SU-DHL-6 (cell line): ENCODE data around the gene BSND.

ENCODE experiments used
- H2AFZ ChIP-seq: fragments of 200-600 bp; sonication (generic); 2 replicates; pipeline ENCODE4 v1.6.1; 2014; ENCODE audit warnings: low read depth, mild to moderate bottlenecking, moderate library complexity, mixed read lengths, antibody characterized with exemption, low read length; ENCODE audit not compliant: severe bottlenecking
- H3F3A ChIP-seq: fragments of 200-600 bp; shearing (Covaris generic); 2 replicates; pipeline ENCODE4 v1.6.0; 2016; ENCODE audit warnings: antibody characterized with exemption, mild to moderate bottlenecking; ENCODE audit not compliant: insufficient read depth
- H3K27ac ChIP-seq: fragments of 200-600 bp; sonication (generic); 2 replicates; pipeline ENCODE4 v1.5.1; 2016; ENCODE audit warnings: low read depth, mild to moderate bottlenecking, low read length, moderate library complexity, mixed read lengths
- H3K27me3 ChIP-seq: fragments of 200-600 bp; sonication (generic), shearing (Covaris generic); 2 replicates; pipeline ENCODE4 v1.6.0; 2014; ENCODE audit warnings: mild to moderate bottlenecking, low read length
- H3K36me3 ChIP-seq: fragments of 200-600 bp; sonication (generic); 2 replicates; pipeline ENCODE4 v1.6.1; 2014; ENCODE audit warnings: mild to moderate bottlenecking, low read length, mixed read lengths
- H3K4me2 ChIP-seq: fragments of 300-600, 200-600 bp; shearing (Covaris generic), sonication (generic); 2 replicates; pipeline ENCODE4 v1.6.0; 2014; ENCODE audit warnings: low read length, low read depth, mild to moderate bottlenecking; ENCODE audit not compliant: poor library complexity, severe bottlenecking
- H3K4me3 ChIP-seq: fragments of 200-600 bp; sonication (generic); 2 replicates; pipeline ENCODE4 v1.5.1; 2014; ENCODE audit warnings: antibody characterized with exemption, low read length, mild to moderate bottlenecking, mixed read lengths; ENCODE audit not compliant: insufficient read depth, poor library complexity, severe bottlenecking
- H3K79me2 ChIP-seq: fragments of 200-600 bp; sonication (generic); 2 replicates; pipeline ENCODE4 v1.6.1; 2014; ENCODE audit warnings: mild to moderate bottlenecking, low read length, moderate library complexity; ENCODE audit not compliant: insufficient read depth
- H3K9ac ChIP-seq: fragments of 200-600 bp; sonication (generic); 2 replicates; pipeline ENCODE4 v1.7.0; 2014; ENCODE audit warnings: mild to moderate bottlenecking, low read length
- H3K9me2 ChIP-seq: fragments of 200-600 bp; sonication (generic); replicated peaks from 2 replicates; pipeline ENCODE4 v1.6.1; 2014; ENCODE audit warnings: low read length; ENCODE audit not compliant: insufficient read depth
- H3K9me3 ChIP-seq: fragments of 200-600 bp; sonication (generic); 2 replicates; pipeline ENCODE4 v1.6.1; 2014; ENCODE audit warnings: low read length, mixed read lengths; ENCODE audit not compliant: insufficient read depth
- H4K20me1 ChIP-seq: fragments of 200-600 bp; sonication (generic); 2 replicates; pipeline ENCODE4 v1.6.1; 2014; ENCODE audit warnings: low read depth, mild to moderate bottlenecking, antibody characterized with exemption, low read length, moderate library complexity, mixed read lengths
- CTCF ChIP-seq: fragments of 200-600 bp; sonication (generic); IDR thresholded peaks from one replicate; pipeline ENCODE4 v1.5.1; 2017; ENCODE audit warnings: antibody characterized with exemption, mild to moderate bottlenecking, low read length, moderate library complexity; ENCODE audit not compliant: insufficient read depth, poor library complexity, severe bottlenecking
- EZH2phosphoT487 ChIP-seq: fragments of 200-600 bp; sonication (generic), shearing (Covaris generic); conservative IDR thresholded peaks from 2 replicates; pipeline ENCODE4 v1.6.1; 2018; ENCODE audit warnings: mild to moderate bottlenecking, antibody characterized with exemption, low read length, moderate library complexity, mixed read lengths

Gene BSND

GRCh38 chr1:55012661-55013060 lies 13.9 kb downstream of the BSND start:
- Histone ChIP-seq H3K9ac (no peak overlapping the region), H3K36me3 (no peaks in the 10 kb centered on the region), H3K9me2 (no peaks in the 10 kb centered on the region), H3K4me2 (no peak overlapping the region), H3F3A (no peaks in the 10 kb centered on the region), H2AFZ (no peak overlapping the region), H3K27me3 (no peaks in the 10 kb centered on the region), H3K4me3 (no peak overlapping the region), H3K9me3 (no peaks in the 10 kb centered on the region), H4K20me1 (no peaks in the 10 kb centered on the region), H3K79me2 (no peaks in the 10 kb centered on the region), H3K27ac (no peak overlapping the region)
- TF ChIP-seq CTCF, result no peak
- no peak for TF ChIP-seq EZH2phosphoT487

DNA sequence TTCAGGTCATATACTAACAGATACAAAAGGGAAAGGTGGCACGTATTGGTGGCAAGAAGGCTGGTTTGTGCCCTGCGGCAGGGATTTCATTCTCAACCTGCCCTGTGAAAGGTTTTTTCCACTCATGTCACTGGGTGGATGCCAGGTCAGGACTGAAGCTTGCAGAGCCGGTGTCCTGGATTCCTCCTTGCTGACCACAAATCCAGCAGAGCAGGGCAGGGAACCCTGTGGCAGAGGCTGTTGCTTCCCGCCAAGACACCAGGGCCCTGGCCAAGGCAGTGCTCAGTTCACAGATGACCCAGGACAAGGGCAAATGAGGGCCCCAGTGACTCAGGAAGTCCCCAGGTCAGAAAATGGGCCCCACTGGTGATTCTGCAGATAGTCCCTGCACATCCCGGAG lies 16.4 kb downstream of the BSND start:
- H3K4me2 ChIP-seq, result no peak overlapping the region
- H3K4me3 ChIP-seq, result no peak overlapping the region
- TF ChIP-seq EZH2phosphoT487 (no peak), CTCF (no peak)
- H2AFZ ChIP-seq, result no peak overlapping the region
- no peaks in the 10 kb centered on the region for H3K9me2 ChIP-seq
- no peaks in the 10 kb centered on the region for H3K36me3 ChIP-seq
- no peak overlapping the region for H3K27ac ChIP-seq
- no peaks in the 10 kb centered on the region for H4K20me1 ChIP-seq
- no peaks in the 10 kb centered on the region for H3K27me3 ChIP-seq
- no peak overlapping the region for H3K9ac ChIP-seq
- no peaks in the 10 kb centered on the region for H3K9me3 ChIP-seq
- no peaks in the 10 kb centered on the region for H3K79me2 ChIP-seq
- no peaks in the 10 kb centered on the region for H3F3A ChIP-seq

DNA sequence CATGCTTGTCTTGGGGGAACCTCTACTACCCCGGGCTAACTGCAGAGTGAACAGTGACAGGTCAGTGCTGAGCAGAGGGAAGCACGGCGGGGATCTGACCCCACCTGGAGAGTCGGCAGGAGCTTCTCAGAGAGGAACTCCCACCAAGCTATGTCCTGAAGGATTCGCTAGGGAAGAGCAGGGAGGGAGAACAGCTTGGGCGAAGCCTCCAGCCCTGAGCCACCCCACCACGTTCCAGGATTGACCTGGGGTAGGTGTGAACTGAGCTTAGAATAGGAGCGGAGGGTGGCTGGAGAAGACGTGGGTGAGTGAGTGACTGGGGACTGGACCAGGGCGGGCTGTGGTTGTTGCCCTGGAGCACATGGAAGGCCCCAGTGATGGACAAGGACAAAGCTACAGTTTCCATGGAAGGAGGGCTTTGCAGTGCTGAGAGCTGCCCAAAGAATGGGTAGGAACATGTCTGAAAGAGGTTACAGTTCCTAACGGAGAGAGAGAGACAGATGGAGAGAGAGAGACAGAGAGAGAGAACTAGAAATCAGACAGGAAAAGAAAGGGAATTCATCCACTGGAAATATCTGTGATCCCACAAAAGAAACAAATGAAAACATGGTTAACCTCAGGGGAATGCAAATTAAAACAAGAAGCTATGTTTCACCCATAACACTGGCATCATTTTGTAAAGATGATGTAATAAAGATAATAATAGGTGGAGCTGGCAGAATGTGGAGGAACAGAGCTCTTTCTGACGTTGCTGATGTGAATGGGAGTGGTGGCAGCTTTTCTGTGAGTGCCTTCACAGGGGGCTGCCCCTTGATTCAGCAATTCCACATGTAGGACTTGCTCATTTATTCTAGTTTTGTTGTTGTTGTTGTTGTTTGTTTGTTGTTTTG lies 17.2 kb downstream of the BSND start:
- H3K9ac ChIP-seq, result no peak overlapping the region
- no peaks in the 10 kb centered on the region for H4K20me1 ChIP-seq
- H3K27me3 ChIP-seq, result no peaks in the 10 kb centered on the region
- no peaks in the 10 kb centered on the region for H3K79me2 ChIP-seq
- no peak overlapping the region for H3K4me2 ChIP-seq
- H3K36me3 ChIP-seq, result no peaks in the 10 kb centered on the region
- H3F3A ChIP-seq, result no peaks in the 10 kb centered on the region
- no peak overlapping the region for H3K27ac ChIP-seq
- no peak for TF ChIP-seq EZH2phosphoT487
- no peak for TF ChIP-seq CTCF
- H3K9me2 ChIP-seq, result no peaks in the 10 kb centered on the region
- no peak overlapping the region for H2AFZ ChIP-seq
- no peaks in the 10 kb centered on the region for H3K9me3 ChIP-seq
- H3K4me3 ChIP-seq, result no peak overlapping the region
